Measurements from ENCODE around the gene GDAP1L1. TPM values are rescaled to one million over a fixed set of nuclear protein-coding genes. Genes with fewer than 3 reads are reported as not detected.
A peak's percentile ranks its signal among the peaks of the same experiment; 100 is the strongest.
"Not testable (repeated sequence)": the region's sequence is repeated elsewhere in the genome, so short reads cannot be mapped to it uniquely, and the experiment has no call there.

The GDAP1L1 gene
- total RNA-seq, 1 donor from 2014 or later, result not detected

DNA sequence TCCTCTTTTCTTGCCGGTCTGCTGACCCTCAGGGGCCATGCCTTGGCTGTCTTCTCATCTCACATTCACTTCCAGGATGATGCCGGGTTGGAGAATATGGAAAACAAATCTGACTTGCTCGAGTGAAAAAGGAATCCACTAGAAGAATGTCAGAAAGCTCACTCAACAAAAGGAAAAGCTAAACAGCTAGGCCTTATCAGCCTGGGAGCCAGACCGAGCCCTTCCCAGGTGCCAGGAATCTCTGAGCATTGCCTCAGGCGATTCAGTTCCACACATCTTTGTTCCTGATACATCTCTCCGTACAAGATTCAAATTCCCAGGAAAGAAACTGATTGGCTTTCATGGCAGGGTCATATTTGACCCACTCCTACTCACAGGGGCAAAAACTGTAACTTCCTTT is 27.3 kb upstream of the GDAP1L1 start:
- DNase-seq (ENCODE audit: low read depth), result no peak

DNA sequence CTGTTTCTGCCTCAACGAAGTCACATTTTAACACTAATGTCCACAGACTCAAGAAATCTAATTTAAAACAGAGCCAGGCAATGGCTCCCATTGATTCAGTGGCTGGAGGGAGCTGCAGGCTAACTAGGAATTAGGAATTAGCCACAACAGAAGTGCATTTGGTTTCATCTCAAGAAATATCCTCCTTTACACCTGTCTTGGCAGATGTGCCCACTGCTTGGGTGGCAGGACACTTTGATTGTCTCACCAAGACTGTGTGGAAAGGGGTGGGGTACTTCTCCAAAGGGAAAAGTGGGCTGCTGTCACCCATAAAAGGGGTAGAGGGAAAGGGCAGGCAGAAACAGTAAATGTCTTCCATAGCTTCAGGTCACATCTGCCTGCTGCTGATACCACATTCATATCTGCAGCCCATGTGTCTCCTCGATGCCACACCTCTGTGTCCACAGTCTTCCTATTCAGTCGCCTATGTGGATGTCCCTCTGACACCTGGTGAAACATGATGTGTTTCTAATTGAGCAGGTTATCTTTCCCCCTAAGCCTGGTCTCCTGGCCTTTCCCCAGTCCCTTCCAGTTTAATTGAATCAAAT is 25.6 kb upstream of the GDAP1L1 start:
- DNase-seq (ENCODE audit: low read depth), result no peak

DNA sequence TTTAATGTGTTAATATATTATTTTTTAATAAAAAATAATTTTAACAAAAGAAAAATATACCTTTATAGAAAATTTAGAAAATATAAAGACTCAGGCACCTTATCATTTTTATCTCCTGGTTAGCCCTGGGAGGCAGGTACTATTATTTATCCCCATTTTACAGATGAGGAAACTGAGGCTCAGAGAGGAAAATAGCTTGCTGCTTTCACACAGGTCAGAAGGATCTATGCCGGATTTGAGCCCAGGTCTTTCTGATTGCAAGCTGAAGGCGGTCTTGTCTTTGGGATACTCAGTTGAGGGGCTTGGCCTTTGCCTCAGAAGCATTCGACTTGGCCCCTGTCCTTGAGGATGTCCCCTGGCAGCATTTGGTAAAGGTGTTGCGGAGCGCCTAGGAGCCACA is 25.1 kb upstream of the GDAP1L1 start:
- DNase-seq (ENCODE audit: low read depth), result no peak

DNA sequence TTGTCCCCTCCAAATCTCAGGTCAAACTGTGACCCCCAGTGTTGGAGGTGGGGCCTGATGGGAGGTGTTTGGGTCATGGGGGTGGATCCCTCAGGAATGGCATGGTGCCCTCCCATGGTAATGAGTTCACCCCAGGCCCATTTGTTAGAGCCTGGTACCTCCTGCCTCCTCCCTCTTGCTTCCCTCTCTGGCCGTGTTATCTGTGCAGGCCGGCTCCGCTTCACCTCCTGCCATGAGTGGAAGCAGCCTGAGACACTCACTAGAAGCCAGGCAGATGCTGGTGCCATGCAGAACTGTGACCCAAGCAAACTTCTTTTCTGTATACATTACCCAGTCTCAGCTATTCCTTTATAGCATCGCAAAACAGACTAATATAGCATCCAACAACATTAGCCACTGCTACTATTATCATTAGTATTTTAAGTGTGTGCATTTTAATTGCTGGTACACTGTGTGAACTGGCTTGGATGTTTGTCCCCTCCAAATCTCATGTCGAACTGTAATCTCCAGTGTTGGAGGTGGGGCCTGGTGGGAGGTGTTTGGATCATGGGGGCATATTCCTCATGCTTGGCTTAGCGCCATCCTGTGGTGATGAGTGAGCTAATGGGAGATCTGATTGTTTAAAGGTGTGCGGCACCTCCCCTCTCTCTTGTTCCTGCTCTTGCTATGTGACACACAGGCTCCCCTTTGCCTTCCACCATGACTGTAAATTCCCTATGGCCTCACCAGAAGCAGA is 24.3 kb upstream of the GDAP1L1 start:
- DNase-seq (ENCODE audit: low read depth), result no peak

DNA sequence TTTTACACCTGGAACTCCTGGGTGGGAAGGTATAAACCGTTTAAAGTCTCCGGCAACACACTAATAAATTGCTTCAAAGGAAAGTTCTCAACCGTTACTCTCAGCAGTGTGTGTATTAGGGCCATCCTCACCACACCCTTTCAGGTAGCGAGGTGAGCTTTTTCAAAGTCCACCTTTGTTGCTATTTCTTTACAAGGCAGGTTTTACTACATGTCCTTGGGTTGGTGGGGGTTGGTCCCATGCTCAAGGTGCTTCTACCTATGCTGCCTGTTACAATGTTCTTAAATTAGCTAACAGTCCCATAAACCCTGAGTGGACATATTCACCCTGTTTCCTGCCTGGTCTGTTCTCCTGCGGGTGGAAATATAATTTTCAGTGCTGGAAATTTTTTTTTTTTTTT is 23.4 kb upstream of the GDAP1L1 start:
- DNase-seq (ENCODE audit: low read depth), result no peak

DNA sequence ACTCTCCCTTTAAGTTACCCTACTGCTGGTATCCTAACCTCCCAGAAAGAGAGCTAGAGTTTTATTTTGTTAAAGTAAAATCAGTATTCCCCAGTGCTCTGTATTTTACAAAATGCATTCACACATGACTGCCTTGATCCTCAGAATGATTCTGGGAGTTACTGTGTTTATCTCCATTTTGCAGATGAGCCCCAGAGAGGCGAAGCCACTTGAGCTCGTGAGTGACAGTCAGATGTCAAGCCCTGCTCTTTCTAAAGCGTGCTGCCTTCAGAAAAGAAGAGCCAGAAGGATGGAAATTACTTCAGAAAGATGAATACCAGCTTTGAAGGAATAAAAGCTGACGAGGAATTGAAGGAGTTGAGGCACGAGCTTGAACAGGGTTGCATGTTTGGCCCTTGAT is 22.5 kb upstream of the GDAP1L1 start:
- no peak for DNase-seq (ENCODE audit: low read depth)

DNA sequence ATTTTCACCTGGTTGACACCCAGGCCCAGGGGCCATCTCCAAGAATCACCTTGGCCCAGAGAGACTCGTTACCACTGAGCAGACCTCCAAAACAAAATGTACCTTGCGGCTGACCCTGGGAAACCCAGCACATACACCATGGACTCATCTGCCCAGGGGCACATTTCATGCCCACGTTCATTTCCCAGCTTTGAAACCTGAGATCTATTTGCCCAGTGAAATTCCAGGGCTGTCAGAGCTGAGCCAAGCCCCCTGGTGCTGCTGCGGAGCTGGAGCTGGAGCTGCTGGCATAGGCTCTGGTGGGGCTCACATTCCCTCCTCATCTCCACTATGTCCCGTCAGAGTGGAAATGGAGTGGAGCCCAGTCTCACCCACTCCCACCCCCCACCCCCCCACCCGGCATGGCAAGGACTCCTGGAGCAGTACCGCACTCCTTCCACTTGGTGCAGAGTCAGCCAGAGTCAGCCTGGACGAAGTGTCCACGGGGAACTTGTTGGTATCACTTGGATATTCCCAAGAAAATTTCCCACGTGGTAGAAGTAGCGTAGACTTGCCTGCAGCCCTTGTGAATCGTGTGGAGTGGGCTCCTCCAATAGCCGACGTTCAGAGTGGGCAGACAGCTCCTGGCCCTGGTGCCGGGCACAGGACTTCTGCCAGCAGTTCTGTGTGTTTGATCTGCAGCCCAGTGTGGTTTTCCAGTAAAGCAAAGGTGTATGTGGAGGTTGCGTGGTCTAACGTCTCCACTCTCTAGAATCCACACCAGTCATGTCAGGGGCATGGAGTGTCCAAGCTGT is 18.4 kb upstream of the GDAP1L1 start:
- DNase-seq (ENCODE audit: low read depth), result no peak

- DNase-seq (ENCODE audit: low read depth), result peak; percentile 36
Measured at GRCh38 chr20:44231193-44231592, 15.9 kb upstream of the GDAP1L1 start.

- no peak for DNase-seq (ENCODE audit: low read depth)
Measured at GRCh38 chr20:44231713-44232468, 15.2 kb upstream of the GDAP1L1 start.

DNA sequence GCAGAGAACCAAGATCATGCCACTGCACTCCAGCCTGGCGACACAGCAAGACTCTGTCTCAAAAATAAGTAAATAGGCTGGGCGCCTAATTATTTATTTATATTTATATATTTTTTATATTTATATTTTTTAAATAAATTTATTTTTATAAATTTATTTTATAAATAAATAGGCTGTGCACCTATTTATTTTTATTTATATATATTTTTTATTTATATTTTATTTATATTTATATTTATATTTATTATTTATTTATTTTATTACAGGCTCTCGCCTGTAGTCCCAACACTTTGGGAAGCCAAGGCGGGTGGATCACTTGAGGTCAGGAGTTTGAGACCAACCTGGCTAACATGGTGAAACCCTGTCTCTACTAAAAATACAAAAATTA is 14.6 kb upstream of the GDAP1L1 start:
- not testable (repeated sequence) for DNase-seq (ENCODE audit: low read depth)

GRCh38 chr20:44233436-44234016 is 13.6 kb upstream of the GDAP1L1 start:
- no peak for DNase-seq (ENCODE audit: low read depth)

- DNase-seq (ENCODE audit: low read depth), result no peak
Measured at GRCh38 chr20:44234566-44235317, 12.4 kb upstream of the GDAP1L1 start.

DNA sequence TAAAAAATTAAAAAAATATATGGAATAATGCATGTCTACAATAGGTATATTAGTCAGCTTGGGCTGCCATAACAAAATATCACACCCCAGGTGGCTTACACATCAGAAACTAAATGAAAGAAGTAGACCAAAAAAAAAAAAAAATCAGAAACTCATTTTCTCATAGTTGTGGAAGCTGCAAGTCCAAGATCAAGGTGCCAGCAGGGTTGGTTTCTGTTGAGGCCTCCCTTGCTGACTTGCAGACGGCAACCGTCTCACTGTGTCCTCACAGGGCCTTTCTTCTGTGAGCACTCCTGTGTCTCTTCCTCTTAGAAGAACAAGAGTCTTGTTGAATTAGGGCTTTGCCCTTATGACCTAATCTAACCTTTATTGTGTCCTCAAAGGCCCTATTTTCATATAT is 11.4 kb upstream of the GDAP1L1 start:
- DNase-seq (ENCODE audit: low read depth), result no peak

DNA sequence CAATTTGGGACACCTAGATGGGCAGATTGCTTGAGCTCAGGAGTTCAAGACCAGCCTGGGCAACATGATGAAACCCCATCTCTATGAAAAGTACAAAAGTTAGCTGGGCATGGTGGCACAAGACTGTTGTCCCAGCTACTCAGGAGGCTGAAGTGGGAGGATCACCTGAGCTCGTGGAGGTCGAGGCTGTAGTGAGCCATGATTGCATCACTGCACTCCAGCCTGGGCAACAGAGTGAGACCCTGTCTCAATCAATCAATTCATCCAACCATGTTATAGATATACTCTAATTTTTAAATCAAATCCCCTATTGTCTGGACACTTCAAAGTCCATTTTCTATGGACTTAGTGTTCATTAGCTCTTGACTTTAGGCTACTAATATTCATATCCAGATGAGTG is 10.3 kb upstream of the GDAP1L1 start:
- not testable (repeated sequence) for DNase-seq (ENCODE audit: low read depth)

DNA sequence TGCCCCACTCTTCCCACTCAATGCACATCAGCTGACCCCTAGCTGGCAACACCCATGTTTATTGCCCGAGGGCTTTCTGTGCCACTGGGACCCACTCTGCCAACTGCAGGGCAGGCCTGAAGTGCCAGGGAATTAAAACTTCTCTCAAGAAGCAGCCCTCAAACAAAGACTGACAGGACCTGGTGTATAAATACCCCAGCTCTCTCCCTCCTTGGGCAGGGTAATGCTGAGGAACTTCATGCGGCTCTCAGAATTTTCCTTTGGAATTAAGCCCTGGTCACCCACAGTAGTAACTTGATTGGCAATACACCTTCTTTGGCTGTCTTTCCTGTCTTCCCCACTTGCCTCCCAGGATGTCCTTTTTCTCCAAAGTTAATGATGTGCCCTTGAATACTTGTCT is 5.3 kb upstream of the GDAP1L1 start:
- no peak for DNase-seq (ENCODE audit: low read depth)

- DNase-seq (ENCODE audit: low read depth), result no peak
Measured at GRCh38 chr20:44245977-44246376, 1.1 kb upstream of the GDAP1L1 start.

- DNase-seq (ENCODE audit: low read depth), result peak; percentile 7
Measured at GRCh38 chr20:44247586-44248409, 690 bp downstream of the GDAP1L1 start.

GRCh38 chr20:44248410-44248759 is 1.3 kb downstream of the GDAP1L1 start:
- DNase-seq (ENCODE audit: low read depth), result no peak

DNA sequence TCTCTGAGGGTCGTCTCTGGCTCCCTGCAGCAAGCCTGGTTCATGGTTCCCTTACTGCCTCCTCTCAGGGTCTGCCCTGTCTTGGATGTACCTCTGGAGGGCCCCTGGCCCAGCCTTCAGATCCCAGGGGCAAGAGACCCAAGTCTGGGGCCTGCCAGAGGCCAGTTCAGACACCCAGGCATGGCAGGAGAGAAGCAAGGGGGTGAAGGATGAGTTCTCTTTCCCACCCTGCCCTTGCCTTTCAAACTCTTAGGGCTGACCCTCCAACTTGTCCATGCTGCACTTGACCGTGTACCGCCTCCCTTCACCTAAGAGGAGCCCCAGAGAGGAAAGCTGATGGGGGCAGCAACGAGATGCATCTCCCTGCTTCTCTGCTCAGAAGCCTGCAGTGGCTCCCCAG is 4.2 kb downstream of the GDAP1L1 start:
- no peak for DNase-seq (ENCODE audit: low read depth)

- no peak for DNase-seq (ENCODE audit: low read depth)
Measured at GRCh38 chr20:44253528-44253927, 6.4 kb downstream of the GDAP1L1 start.

Measured in renal cortical epithelial cell (primary cell).